Keratinocyte (primary cell): ENCODE results near the gene PTPRR. TPM values are rescaled to one million over a fixed set of nuclear protein-coding genes. Genes with fewer than 3 reads are reported as not detected.

Experiments used
- DNase-seq: peaks from one replicate; pipeline ENCODE4 v3.0.0-alpha.2; 2011; ENCODE audit warnings: low read depth, missing footprints, low spot score
- FAIRE-seq: peaks from 2 replicates; lab custom pipeline; 2011; peaks lifted over from hg19 to GRCh38; lab: Jason Lieb, UNC
- H2AFZ ChIP-seq: 2 replicates; pipeline ENCODE4 v1.6.0; 2012; ENCODE audit warnings: low read length, control low read depth, inconsistent platforms; ENCODE audit not compliant: control insufficient read depth
- H3K27ac ChIP-seq: 2 replicates; pipeline ENCODE4 v1.5.1; 2011; ENCODE audit warnings: low read length; ENCODE audit not compliant: control insufficient read depth, insufficient read depth
- H3K27me3 ChIP-seq: 3 replicates; pipeline ENCODE4 v1.6.0; 2011; ENCODE audit warnings: low read length; ENCODE audit not compliant: control insufficient read depth, insufficient read depth; ENCODE audit errors: extremely low read depth
- H3K36me3 ChIP-seq, 2 experiments: 2 replicates in 1 of 2; 3 replicates in 1 of 2; pipeline ENCODE4 v1.5.1; 2011; ENCODE audit warnings: low read length in 2 of 2, mild to moderate bottlenecking in 1 of 2; ENCODE audit not compliant: control insufficient read depth in 2 of 2, insufficient read depth in 2 of 2; ENCODE audit errors: extremely low read depth in 1 of 2
- H3K4me1 ChIP-seq: 3 replicates; pipeline ENCODE4 v1.5.1; 2011; ENCODE audit warnings: low read length; ENCODE audit not compliant: control insufficient read depth, insufficient read depth; ENCODE audit errors: extremely low read depth
- H3K4me2 ChIP-seq: 3 replicates; pipeline ENCODE4 v1.6.0; 2011; ENCODE audit warnings: low read depth, low read length; ENCODE audit not compliant: control insufficient read depth, insufficient read depth; ENCODE audit errors: extremely low read depth
- H3K4me3 ChIP-seq, 3 experiments: fragments of 200-600 bp in 1 of 3; sonication (generic) in 1 of 3; 2 replicates in 2 of 3; 3 replicates in 1 of 3; pipeline ENCODE4 v1.5.1; 2011 to 2016; ENCODE audit warnings: low read length in 3 of 3, mild to moderate bottlenecking in 3 of 3, control low read depth in 2 of 3, inconsistent platforms in 1 of 3, low read depth in 1 of 3, mixed read lengths in 1 of 3, mixed run types in 1 of 3, moderate library complexity in 1 of 3; ENCODE audit not compliant: control insufficient read depth in 2 of 3, insufficient read depth in 2 of 3; ENCODE audit errors: extremely low read depth in 1 of 3
- H3K79me2 ChIP-seq: 2 replicates; pipeline ENCODE4 v1.6.0; 2012; ENCODE audit warnings: low read length; ENCODE audit not compliant: control insufficient read depth, insufficient read depth
- H3K9ac ChIP-seq: 3 replicates; pipeline ENCODE4 v1.6.0; 2011; ENCODE audit warnings: low read length; ENCODE audit not compliant: control insufficient read depth, insufficient read depth; ENCODE audit errors: extremely low read depth
- H3K9me1 ChIP-seq: 3 replicates; pipeline ENCODE4 v1.6.0; 2011; ENCODE audit warnings: low read length; ENCODE audit not compliant: control insufficient read depth, insufficient read depth; ENCODE audit errors: extremely low read depth
- H3K9me3 ChIP-seq: 2 replicates; pipeline ENCODE4 v1.5.1; 2012; ENCODE audit warnings: low read depth, low read length; ENCODE audit not compliant: control insufficient read depth
- H4K20me1 ChIP-seq: 3 replicates; pipeline ENCODE4 v1.6.0; 2011; ENCODE audit warnings: low read length; ENCODE audit not compliant: control insufficient read depth, insufficient read depth; ENCODE audit errors: extremely low read depth
- CTCF ChIP-seq, 3 experiments: IDR thresholded peaks in 1 of 3; conservative IDR thresholded peaks in 1 of 3; optimal IDR thresholded peaks in 1 of 3; 2 replicates in 2 of 3; 3 replicates in 1 of 3; pipeline versions ENCODE3 to v1.5.1; 2011; ENCODE audit warnings: low read length in 3 of 3, mild to moderate bottlenecking in 3 of 3, moderate library complexity in 2 of 3, control low read depth in 1 of 3, inconsistent platforms in 1 of 3; ENCODE audit not compliant: insufficient read depth in 2 of 3; ENCODE audit errors: extremely low read depth in 1 of 3
- EZH2 ChIP-seq: IDR thresholded peaks from one replicate; pipeline ENCODE4 v1.6.1; 2012; ENCODE audit warnings: inconsistent platforms, mild to moderate bottlenecking, low read length, moderate library complexity
- dilution Hi-C: fragments of 300-500 bp; cut with MboI; formaldehyde crosslinking; loops from one replicate; pipeline ENCODE4 v1.7.0; 2020; ENCODE audit warnings: low sequenced_read_pairs; ENCODE audit not compliant: extremely low pct_ligation_motif_present
- polyA plus RNA-seq, 5 experiments: library from polyadenylated mRNA; depleted of rRNA in 3 of 5; stranded (reverse) in 3 of 5; stranded (forward) in 1 of 5; unstranded in 1 of 5; fragments of >200 nt; gene quantifications; 1 replicate in 1 of 5; 2 replicates in 3 of 5; 3 replicates in 1 of 5; pipeline versions ENCODE4 v1.2.1 to v1.2.3, GENCODE V29; 2011 to 2012; ENCODE audit warnings: missing spikeins in 2 of 5, low read depth in 1 of 5, low replicate concordance in 1 of 5

Gene PTPRR
- polyA plus RNA-seq, 1 donor (not counting 4 experiments of a cell fraction or from before 2014, with no cell fraction given) = 3.1 TPM

- no peaks in the 10 kb centered on the region for H3K79me2 ChIP-seq
- peaks cover 3% of the 10 kb centered on the region for H3K4me1 ChIP-seq
- no peak overlapping the region for H3K27ac ChIP-seq
- H2AFZ ChIP-seq = no peak overlapping the region
- no peaks in the 10 kb centered on the region for H3K9me3 ChIP-seq
- FAIRE-seq (no peak), DNase-seq (no peak)
- TF ChIP-seq CTCF (optimal IDR thresholded peaks at IDR 0.05 in 1 of 3, IDR thresholded peaks at IDR 0.05 in 1 of 3, conservative IDR thresholded peaks at IDR 0.05 in 1 of 3; ENCODE audit: extremely low read depth in 1 of 3, insufficient read depth in 2 of 3, low read length in 3 of 3) (no peak), EZH2 (no peak)
- H3K9ac ChIP-seq = no peak overlapping the region
- no peak overlapping the region for H3K4me2 ChIP-seq
- no peaks in the 10 kb centered on the region for H4K20me1 ChIP-seq
- no peaks in the 10 kb centered on the region for H3K27me3 ChIP-seq
- H3K9me1 ChIP-seq = no peaks in the 10 kb centered on the region
- dilution Hi-C loops = no loop called here
- no peaks in the 10 kb centered on the region for H3K36me3 ChIP-seq
- H3K4me3 ChIP-seq = no peak overlapping the region
Measured at GRCh38 chr12:70795608-70796007, 124.9 kb downstream of the PTPRR start.

- Histone ChIP-seq H3K36me3 (no peaks in the 10 kb centered on the region), H3K9me3 (no peaks in the 10 kb centered on the region), H3K9ac (no peak overlapping the region), H3K4me2 (no peak overlapping the region), H3K27me3 (no peaks in the 10 kb centered on the region), H4K20me1 (no peaks in the 10 kb centered on the region), H3K79me2 (no peaks in the 10 kb centered on the region), H3K9me1 (no peaks in the 10 kb centered on the region), H3K4me3 (no peak overlapping the region), H3K27ac (no peak overlapping the region), H3K4me1 (peaks cover 3% of the 10 kb centered on the region), H2AFZ (no peak overlapping the region)
- no peak for TF ChIP-seq EZH2
- TF ChIP-seq CTCF (optimal IDR thresholded peaks at IDR 0.05 in 1 of 3, IDR thresholded peaks at IDR 0.05 in 1 of 3, conservative IDR thresholded peaks at IDR 0.05 in 1 of 3; ENCODE audit: extremely low read depth in 1 of 3, insufficient read depth in 2 of 3, low read length in 3 of 3) = no peak
- FAIRE-seq = no peak
- dilution Hi-C loops = no loop called here
- DNase-seq = no peak
Measured at GRCh38 chr12:70794131-70794530, 126.4 kb downstream of the PTPRR start.
